NT2/D1 (cell line): ENCODE measurements around the gene DOP1B.
"Not testable (repeated sequence)": the region's sequence is repeated elsewhere in the genome, so short reads cannot be mapped to it uniquely, and the experiment has no call there.

Experiments used
- DNase-seq: peaks from one replicate; pipeline ENCODE4 v3.0.0-alpha.2; 2011; ENCODE audit warnings: low read depth, low spot score
- H3K27me3 ChIP-seq: 2 replicates; pipeline ENCODE4 v1.6.0; 2011; ENCODE audit warnings: mild to moderate bottlenecking; ENCODE audit not compliant: insufficient read length, insufficient read depth
- H3K36me3 ChIP-seq: 2 replicates; pipeline ENCODE4 v1.6.1; 2011; ENCODE audit warnings: mild to moderate bottlenecking, low read length, mixed read lengths; ENCODE audit not compliant: insufficient read depth, insufficient read length
- H3K4me1 ChIP-seq: 2 replicates; pipeline ENCODE4 v1.5.1; 2011; ENCODE audit not compliant: insufficient read depth, insufficient read length
- H3K4me3 ChIP-seq: 2 replicates; pipeline ENCODE4 v1.5.1; 2011; ENCODE audit warnings: low read depth; ENCODE audit not compliant: insufficient read length
- H3K9ac ChIP-seq: 2 replicates; pipeline ENCODE4 v1.6.0; 2011; ENCODE audit warnings: low read depth; ENCODE audit not compliant: insufficient read length
- H3K9me3 ChIP-seq: 2 replicates; pipeline ENCODE4 v1.5.1; 2011; ENCODE audit warnings: mild to moderate bottlenecking, low read length; ENCODE audit not compliant: insufficient read depth
- SUZ12 ChIP-seq: IDR thresholded peaks from 2 replicates; pipeline ENCODE4 v1.6.1; 2011; ENCODE audit not compliant: insufficient read length, insufficient read depth; ENCODE audit errors: extremely low read depth
- YY1 ChIP-seq: IDR thresholded peaks from 2 replicates; pipeline ENCODE4 v1.6.1; 2011; ENCODE audit not compliant: insufficient read length, insufficient read depth
- ZNF274 ChIP-seq: IDR thresholded peaks from 2 replicates; pipeline ENCODE4 v1.6.1; 2011; ENCODE audit warnings: mild to moderate bottlenecking, low read depth, low read length

The DOP1B gene

DNA sequence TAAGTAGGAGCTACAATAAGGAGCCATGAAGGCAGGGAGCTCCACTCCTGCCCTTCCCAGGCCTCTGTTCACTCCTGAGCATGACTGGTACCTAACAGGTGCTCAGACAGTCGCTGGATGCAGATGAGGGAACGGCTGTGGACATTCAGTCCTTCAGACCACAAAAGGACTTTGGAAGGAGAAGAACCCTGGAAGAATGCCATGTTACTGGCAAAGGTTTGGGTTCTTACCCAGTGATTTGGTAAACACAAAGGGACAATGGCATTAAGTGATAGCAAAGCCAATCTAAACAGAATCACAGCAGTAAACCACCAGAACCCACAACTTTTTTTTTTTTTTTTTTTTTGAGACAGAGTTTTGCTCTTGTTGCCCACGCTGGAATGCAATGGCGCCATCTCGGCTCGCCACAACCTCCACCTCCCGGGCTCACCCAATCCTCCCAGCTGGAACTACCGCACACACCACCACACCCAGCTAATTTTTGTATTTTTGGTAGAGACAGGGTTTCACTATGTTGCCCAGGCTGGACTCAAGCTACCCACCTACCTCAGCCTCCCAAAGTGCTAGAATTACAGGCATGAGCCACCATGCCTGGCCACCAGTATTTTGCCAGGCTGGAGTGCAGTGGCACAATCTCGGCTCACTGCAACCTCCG, 29.2 kb upstream of the DOP1B start:
- DNase-seq: no peak
- no peaks in the 10 kb centered on the region for H3K9me3 ChIP-seq
- TF ChIP-seq SUZ12: no peak
- no peak for TF ChIP-seq YY1
- TF ChIP-seq ZNF274: no peak
- no peak overlapping the region for H3K4me3 ChIP-seq
- no peaks in the 10 kb centered on the region for H3K36me3 ChIP-seq
- no peak overlapping the region for H3K9ac ChIP-seq
- H3K27me3 ChIP-seq: peaks cover 13% of the 10 kb centered on the region
- H3K4me1 ChIP-seq: peaks cover 5% of the 10 kb centered on the region

DNA sequence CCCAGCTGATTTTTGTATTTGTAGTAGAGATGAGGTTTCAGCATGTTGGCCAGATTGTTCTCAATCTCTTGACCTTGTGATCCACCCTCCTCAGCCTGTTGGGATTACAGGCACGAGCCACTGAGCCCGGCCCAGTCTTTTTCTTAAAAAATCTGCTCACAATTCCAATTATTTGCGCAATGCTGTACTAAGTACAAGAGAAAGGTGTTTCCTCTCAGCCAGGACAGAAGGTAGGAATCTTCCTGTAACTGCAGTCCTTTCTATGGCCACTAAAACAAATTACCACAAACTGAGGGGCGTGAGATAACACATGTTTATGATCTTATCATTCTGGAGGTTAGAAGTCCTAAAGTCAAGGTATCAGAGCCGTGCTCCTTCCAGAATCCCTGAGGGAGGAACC, 28.6 kb upstream of the DOP1B start:
- TF ChIP-seq SUZ12 (no peak), YY1 (no peak), ZNF274 (no peak)
- Histone ChIP-seq H3K4me1 (peaks cover 5% of the 10 kb centered on the region), H3K9me3 (no peaks in the 10 kb centered on the region), H3K36me3 (no peaks in the 10 kb centered on the region), H3K9ac (no peak overlapping the region), H3K4me3 (no peak overlapping the region), H3K27me3 (peaks cover 19% of the 10 kb centered on the region)
- DNase-seq: no peak

- TF ChIP-seq YY1 (no peak), SUZ12 (no peak), ZNF274 (no peak)
- H3K9ac ChIP-seq: no peak overlapping the region
- H3K4me1 ChIP-seq: peaks cover 5% of the 10 kb centered on the region
- DNase-seq: no peak
- H3K36me3 ChIP-seq: no peaks in the 10 kb centered on the region
- no peaks in the 10 kb centered on the region for H3K9me3 ChIP-seq
- peaks cover 30% of the 10 kb centered on the region for H3K27me3 ChIP-seq
- no peak overlapping the region for H3K4me3 ChIP-seq
Observed at GRCh38 chr21:36129219-36129618, 27.4 kb upstream of the DOP1B start.

- H3K27me3 ChIP-seq: peaks cover 42% of the 10 kb centered on the region
- H3K9ac ChIP-seq: not testable (repeated sequence)
- peak overlapping the region; percentile 21 for H3K4me3 ChIP-seq
Observed at GRCh38 chr21:36130414-36130762, 26.2 kb upstream of the DOP1B start.

DNA sequence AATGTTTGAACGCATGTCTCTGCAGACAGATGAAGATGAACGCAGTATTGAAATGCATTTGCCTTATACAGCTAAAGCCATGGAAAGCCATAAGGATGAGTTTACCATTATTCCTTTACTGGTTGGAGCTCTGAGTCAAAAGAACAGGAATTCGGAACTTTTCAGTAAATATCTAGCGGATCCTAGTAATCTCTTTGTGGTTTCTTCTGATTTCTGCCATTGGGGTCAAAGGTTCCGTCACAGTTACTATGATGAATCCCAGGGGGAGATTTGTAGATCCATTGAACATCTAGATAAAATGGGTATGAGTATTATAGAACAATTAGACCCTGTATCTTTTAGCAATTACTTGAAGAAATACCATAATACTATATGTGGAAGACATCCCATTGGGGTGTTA, 25.8 kb upstream of the DOP1B start:
- peak overlapping the region; percentile 21 for H3K4me3 ChIP-seq
- H3K4me1 ChIP-seq, H3K36me3 ChIP-seq, DNase-seq, H3K9me3 ChIP-seq, H3K9ac ChIP-seq: not testable (repeated sequence)
- H3K27me3 ChIP-seq: peaks cover 44% of the 10 kb centered on the region

More at GRCh38 chr21:36130414-36130762, 26.2 kb upstream of the DOP1B start:
- not testable (repeated sequence) for H3K4me1 ChIP-seq, DNase-seq, H3K36me3 ChIP-seq, H3K9me3 ChIP-seq

DNA sequence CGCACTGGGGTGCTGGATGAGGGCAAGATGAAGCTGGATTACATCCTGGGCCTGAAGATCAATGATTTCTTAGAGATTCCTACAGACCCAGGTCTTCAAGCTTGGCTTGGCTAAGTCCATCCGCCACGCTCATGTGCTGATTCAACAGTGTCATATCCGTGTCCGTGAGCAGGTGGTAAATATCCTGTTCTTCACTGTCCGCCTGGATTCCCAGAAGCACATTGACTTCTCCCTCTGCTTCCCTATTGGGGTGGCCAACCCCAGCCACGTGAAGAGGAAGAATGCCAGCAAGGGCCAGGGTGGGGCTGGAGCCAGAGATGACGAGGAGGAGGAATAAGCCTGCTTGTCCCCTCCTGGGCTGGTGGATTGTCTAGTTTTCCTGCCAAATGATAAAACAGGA, 23.9 kb upstream of the DOP1B start:
- TF ChIP-seq ZNF274: no peak
- TF ChIP-seq YY1: no peak
- TF ChIP-seq SUZ12: no peak
- H3K9ac ChIP-seq: no peak overlapping the region
- H3K4me3 ChIP-seq: no peak overlapping the region
- peaks cover 7% of the 10 kb centered on the region for H3K4me1 ChIP-seq
- no peaks in the 10 kb centered on the region for H3K36me3 ChIP-seq
- no peak for DNase-seq
- no peaks in the 10 kb centered on the region for H3K9me3 ChIP-seq
- H3K27me3 ChIP-seq: peaks cover 44% of the 10 kb centered on the region

- Histone ChIP-seq H3K9me3 (no peaks in the 10 kb centered on the region), H3K4me3 (peak within 1 kb of the TSS; percentile 77), H3K27me3 (peaks cover 50% of the 10 kb centered on the region), H3K9ac (peak within 1 kb of the TSS; percentile 53), H3K4me1 (peaks cover 2% of the 10 kb centered on the region), H3K36me3 (no peaks in the 10 kb centered on the region)
- DNase-seq: no peak
- TF ChIP-seq YY1: no peak
- TF ChIP-seq SUZ12: peak; percentile 12
Observed at GRCh38 chr21:36134803-36135390, 21.7 kb upstream of the DOP1B start, which contains the start of gene CBR3. TSS of gene CBR3 (plus strand) at chr21:36135079. CDS start at chr21:36135193, 114 bp downstream.
